Coronary artery (tissue), 2 donors: Measurements from ENCODE around the gene FTMT.
"Not testable (repeated sequence)": the region's sequence is repeated elsewhere in the genome, so short reads cannot be mapped to it uniquely, and the experiment has no call there.

ENCODE experiments used
- DNase-seq: peaks from one replicate; pipeline ENCODE4 v3.0.0-alpha.2; 2017; ENCODE audit warnings: low spot score
- H3K27ac ChIP-seq, 2 donors: fragments of 200-600 bp; sonication (generic); one replicate each; pipeline ENCODE4 v1.5.1; 2016 to 2019
- H3K4me3 ChIP-seq: fragments of 200-600 bp; sonication (generic); 2 replicates; pipeline ENCODE4 v1.5.1; 2016; ENCODE audit warnings: mild to moderate bottlenecking, moderate library complexity
- CTCF ChIP-seq: fragments of 200-600 bp; sonication (generic); IDR thresholded peaks from one replicate; pipeline ENCODE4 v1.5.1; 2019; ENCODE audit warnings: antibody characterized with exemption

Gene FTMT

GRCh38 chr5:121851643-121852574 lies at the start of gene FTMT:
Gene FTMT, plus strand, starts transcription at chr5:121851882. Its CDS starts 82 bp downstream, at chr5:121851964.
- TF ChIP-seq CTCF = no peak
- no peak for DNase-seq

GRCh38 chr5:121805251-121805650 lies 46.4 kb upstream of the FTMT start:
- H3K4me3 ChIP-seq, DNase-seq, H3K27ac ChIP-seq: not testable (repeated sequence)

More at GRCh38 chr5:121851643-121852574, at the start of gene FTMT:
- Histone ChIP-seq H3K4me3 (no peak within 1 kb of the TSS), H3K27ac (no peak within 1 kb of the TSS)

GRCh38 chr5:121805911-121806310 lies 45.8 kb upstream of the FTMT start:
- no peak for TF ChIP-seq CTCF
- H3K27ac ChIP-seq = no peak overlapping the region
- DNase-seq = no peak
- no peak overlapping the region for H3K4me3 ChIP-seq

GRCh38 chr5:121816164-121816563 lies 35.5 kb upstream of the FTMT start:
- DNase-seq = no peak
- Histone ChIP-seq H3K27ac (no peak overlapping the region), H3K4me3 (no peak overlapping the region)
- no peak for TF ChIP-seq CTCF

GRCh38 chr5:121819682-121820261 lies 31.9 kb upstream of the FTMT start:
- Histone ChIP-seq H3K27ac (no peak overlapping the region), H3K4me3 (no peak overlapping the region)
- no peak for TF ChIP-seq CTCF
- no peak for DNase-seq

- no peak for TF ChIP-seq CTCF
- Histone ChIP-seq H3K4me3 (no peak overlapping the region), H3K27ac (no peak overlapping the region)
- DNase-seq = no peak
Measured at GRCh38 chr5:121833617-121834016, 18.1 kb upstream of the FTMT start.

- H3K27ac ChIP-seq = no peak overlapping the region
- H3K4me3 ChIP-seq = no peak overlapping the region
- no peak for TF ChIP-seq CTCF
- no peak for DNase-seq
Measured at GRCh38 chr5:121834021-121834420, 17.7 kb upstream of the FTMT start.
